ENCODE data around the gene SCARB1. TPM values are rescaled to one million over a fixed set of nuclear protein-coding genes. Genes with fewer than 3 reads are reported as not detected.
A peak's percentile ranks its signal among the peaks of the same experiment; 100 is the strongest.
"Not testable (repeated sequence)": the region's sequence is repeated elsewhere in the genome, so short reads cannot be mapped to it uniquely, and the experiment has no call there.

SCARB1 gene, protein sequence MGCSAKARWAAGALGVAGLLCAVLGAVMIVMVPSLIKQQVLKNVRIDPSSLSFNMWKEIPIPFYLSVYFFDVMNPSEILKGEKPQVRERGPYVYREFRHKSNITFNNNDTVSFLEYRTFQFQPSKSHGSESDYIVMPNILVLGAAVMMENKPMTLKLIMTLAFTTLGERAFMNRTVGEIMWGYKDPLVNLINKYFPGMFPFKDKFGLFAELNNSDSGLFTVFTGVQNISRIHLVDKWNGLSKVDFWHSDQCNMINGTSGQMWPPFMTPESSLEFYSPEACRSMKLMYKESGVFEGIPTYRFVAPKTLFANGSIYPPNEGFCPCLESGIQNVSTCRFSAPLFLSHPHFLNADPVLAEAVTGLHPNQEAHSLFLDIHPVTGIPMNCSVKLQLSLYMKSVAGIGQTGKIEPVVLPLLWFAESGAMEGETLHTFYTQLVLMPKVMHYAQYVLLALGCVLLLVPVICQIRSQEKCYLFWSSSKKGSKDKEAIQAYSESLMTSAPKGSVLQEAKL
- polyA plus RNA-seq (2013, experiment 1 of 2; ENCODE audit: insufficient read length), result 11.6 TPM
- 12.0 TPM for polyA plus RNA-seq (2013, experiment 2 of 2; ENCODE audit: insufficient read length)

DNA sequence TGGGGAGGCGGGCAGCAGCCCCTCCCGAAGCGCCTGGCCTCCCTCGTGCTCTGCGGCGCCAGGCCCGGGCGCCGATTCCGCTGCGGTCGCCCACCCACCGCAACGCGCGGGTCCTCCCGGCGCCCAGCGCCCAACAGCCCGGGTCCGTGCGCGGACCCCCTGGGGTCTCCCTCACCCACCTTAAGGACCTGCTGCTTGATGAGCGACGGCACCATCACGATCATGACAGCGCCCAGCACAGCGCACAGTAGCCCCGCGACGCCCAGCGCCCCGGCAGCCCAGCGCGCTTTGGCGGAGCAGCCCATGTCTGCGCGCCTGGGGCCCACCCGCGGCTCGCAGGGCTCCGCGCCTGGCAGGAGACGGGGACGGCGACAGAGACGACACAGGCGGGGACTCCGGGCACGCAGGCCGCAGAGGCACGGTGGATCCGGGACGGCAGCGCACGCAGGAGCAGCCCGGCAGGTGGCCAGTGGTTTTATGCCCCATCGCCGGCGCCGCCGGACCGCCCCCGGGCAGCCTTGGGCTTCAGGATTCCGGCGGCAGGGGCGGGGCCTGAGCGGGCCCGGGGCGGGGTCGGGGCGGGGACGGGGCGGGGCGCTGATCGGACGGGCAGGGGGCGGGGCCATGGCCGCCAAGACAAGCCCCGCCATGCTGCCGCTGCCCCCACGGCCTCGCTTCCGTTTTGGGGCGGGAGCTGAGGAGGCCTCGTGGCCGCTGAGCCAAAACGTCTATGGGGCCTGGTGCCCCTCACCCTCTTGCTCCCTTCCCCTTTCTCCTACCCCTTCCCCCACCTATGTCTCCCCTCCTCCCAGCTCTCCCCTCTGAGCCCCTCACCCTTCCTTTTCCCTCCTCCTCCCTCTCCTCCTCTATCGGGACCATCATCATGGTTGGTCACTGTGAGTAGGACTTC, at the start of gene SCARB1:
Gene SCARB1 (minus strand): TSS at position 449 of the 910 bp plus-strand sequence. CDS start 144 bp downstream, at position 305.
- DNase-seq, result peak; percentile 77

GRCh38 chr12:124912529-124913287, 49.0 kb upstream of the SCARB1 start:
- DNase-seq, result not testable (repeated sequence)

GRCh38 chr12:124911521-124911920, 47.9 kb upstream of the SCARB1 start:
- not testable (repeated sequence) for DNase-seq

- no peak for DNase-seq
These were observed 47.2 kb upstream of the SCARB1 start for GRCh38 chr12:124910561-124911478.

GRCh38 chr12:124909831-124910560, 46.3 kb upstream of the SCARB1 start:
- DNase-seq, result no peak

- DNase-seq, result peak; percentile 87
These were observed 43.1 kb upstream of the SCARB1 start for GRCh38 chr12:124906606-124907261.

DNA sequence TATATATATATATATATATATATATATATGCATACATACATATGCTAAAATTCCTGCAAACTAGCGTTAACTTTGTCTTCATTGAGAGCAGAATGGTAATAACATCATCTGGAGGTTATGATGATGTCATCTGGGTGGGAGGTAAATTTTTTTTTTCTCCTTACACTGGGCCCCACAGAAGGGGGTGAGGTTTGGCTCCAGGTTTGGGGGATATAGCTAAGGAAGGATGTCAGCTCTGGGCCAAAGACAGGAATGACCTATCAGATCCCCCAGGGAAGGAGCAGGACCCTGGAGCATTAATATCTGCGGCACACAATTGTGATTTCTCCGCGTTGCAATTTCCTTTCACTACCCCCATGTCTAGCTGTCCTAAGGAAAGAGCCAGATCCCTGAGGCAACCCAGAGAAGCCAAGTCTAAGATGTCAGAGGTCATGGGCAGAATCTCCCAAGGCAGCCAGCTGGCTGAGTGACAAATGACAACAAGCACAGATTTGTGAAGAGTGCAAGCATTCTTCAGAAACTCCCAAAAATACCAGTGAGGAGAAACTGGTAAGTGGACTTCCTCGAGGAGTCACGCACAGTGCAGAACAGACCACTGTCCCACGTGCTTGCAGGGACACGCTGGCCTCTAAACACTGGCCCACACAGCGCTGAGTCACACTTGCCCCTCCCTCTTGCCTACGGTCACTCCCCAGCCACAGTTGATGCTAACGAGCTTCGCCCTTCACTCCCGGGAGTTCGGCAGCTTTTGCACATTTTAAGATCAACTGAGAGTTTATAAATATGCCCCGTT, 40.8 kb upstream of the SCARB1 start:
- DNase-seq, result peak; percentile 84

- DNase-seq, result no peak
These were observed 39.3 kb upstream of the SCARB1 start for GRCh38 chr12:124902916-124903315.

- DNase-seq, result no peak
These were observed 37.3 kb upstream of the SCARB1 start for GRCh38 chr12:124901003-124901402.

DNA sequence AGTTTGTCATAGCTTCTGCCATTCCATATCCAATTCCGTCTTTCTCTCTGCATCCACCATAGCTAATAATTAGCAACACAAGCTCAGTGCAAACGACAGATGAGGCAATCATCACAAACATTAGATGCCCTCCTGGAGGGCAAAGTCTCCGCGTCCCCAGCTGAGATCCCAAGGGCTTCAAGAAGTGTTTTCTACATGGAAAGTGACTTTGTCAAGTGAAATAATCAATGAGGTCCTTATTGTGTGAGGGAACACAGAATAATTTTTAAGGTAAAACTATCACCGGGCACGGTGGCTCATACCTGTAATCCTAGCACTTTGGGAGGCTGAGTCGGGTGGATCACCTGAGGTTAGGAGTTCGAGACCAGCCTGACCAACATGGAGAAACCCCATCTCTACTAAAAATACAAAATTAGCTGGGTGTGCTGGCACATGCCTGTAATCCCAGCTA, 36.7 kb upstream of the SCARB1 start:
- DNase-seq, result not testable (repeated sequence)

GRCh38 chr12:124898923-124899294, 35.2 kb upstream of the SCARB1 start:
- DNase-seq, result no peak

DNA sequence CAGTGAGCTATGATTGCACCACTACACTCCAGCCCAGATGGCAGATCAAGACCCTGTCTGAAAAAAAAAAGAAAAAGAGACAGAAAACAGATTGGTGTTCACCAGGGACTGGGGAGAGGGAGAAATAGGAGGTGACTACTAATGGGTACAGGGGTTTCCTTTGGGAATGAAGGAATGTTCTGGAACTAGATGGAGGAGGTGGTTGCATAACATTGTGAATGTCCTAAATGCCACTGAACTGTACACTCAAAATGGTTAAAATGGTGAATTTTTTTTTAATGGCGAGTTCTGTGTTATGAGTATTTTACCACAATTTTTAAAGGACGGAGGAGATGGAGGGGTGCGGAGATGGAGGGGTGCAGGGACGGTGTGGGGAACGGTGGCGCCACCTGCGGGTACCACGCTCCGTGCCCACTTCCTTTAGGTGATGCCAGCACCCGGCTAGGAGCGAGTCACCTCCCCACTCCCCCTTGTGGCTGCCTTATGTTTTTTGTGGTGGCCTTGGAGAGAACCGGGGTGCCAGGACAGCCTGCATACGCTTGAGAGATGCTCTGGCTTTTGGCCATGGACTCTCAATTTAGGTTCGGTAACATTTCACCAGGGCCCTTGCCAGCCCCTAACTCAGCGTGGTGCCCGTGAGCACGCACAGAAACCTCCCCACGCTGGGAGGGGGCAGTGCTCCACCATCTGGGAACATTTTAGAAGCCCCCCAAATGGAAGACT, 34.7 kb upstream of the SCARB1 start:
- DNase-seq, result no peak

DNA sequence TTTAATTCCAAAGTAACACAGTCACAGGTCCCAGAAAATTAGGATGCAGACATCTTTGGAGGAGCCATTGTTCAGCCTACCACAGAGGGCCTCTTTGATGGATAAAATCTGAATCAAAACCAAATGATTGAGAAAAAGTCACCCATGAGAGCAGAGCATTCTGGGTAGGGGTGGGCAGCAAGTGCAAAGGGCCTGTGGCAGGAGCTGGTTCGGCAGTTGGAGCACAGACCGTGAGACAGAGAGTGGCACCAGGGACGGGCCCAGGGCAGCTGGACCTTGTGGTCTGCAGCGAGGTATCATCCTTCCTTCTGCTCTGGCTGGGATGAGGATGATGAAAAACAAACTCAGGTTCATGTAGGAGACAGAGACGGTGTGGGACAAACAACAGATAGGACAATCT, 32.8 kb upstream of the SCARB1 start:
- no peak for DNase-seq

GRCh38 chr12:124893792-124894516, 30.3 kb upstream of the SCARB1 start:
- DNase-seq, result no peak

DNA sequence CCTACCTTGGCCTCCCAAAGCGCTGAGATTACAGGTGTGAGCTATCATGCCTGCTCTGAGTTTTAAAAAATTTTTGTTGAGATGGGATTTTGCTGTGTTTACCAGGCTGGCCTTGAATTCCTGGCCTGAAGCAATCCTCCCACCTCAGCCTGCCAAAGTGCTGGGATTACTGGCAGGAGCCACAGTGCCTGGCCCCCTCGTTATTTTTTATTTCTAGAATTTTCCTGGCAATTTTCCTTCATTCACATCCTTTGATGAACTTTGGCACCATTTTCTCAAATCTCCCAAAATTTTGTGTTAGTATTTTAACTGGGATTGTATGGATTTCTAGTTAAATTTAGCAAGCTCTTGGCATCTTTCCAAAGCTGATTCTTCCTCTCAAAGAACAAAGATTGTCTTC, 24.6 kb upstream of the SCARB1 start:
- DNase-seq, result no peak

DNA sequence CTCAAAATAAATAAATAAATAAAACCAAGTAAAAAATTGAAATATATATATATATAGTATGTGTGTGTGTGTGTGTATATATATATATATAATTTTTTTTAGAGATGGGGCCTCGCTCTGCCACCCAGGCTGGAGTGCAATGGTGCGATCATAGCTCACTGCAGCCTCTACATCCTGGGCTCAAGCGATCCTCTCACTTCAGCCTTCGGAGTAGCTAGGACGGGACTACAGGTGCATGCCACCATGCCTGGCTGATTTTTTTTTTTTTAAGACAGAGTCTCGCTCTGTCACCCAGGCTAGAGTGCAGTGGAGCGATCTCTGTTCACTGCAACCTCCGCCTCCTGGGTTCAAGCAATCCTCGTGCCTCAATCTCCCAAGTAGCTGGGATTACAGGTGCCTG, 24.1 kb upstream of the SCARB1 start:
- not testable (repeated sequence) for DNase-seq
